Osteocyte (in vitro differentiated cells): ENCODE measurements around the gene SDHC. TPM values are rescaled to one million over a fixed set of nuclear protein-coding genes. Genes with fewer than 3 reads are reported as not detected.
A peak's percentile ranks its signal among the peaks of the same experiment; 100 is the strongest.
"Not testable (repeated sequence)": the region's sequence is repeated elsewhere in the genome, so short reads cannot be mapped to it uniquely, and the experiment has no call there.

Source experiments
- DNase-seq: peaks from one replicate; pipeline ENCODE4 v3.0.0; 2021; ENCODE audit warnings: mixed read lengths; ENCODE audit not compliant: unreplicated experiment; ENCODE audit errors: extremely low spot score
- H3K27ac Mint-ChIP-seq: one replicate; pipeline ENCODE4 v1.8.0; 2021; ENCODE audit warnings: mild to moderate bottlenecking, mixed read lengths; ENCODE audit not compliant: unreplicated experiment
- H3K27me3 Mint-ChIP-seq: one replicate; pipeline ENCODE4 v1.8.0; 2021; ENCODE audit warnings: mixed read lengths; ENCODE audit not compliant: unreplicated experiment
- H3K36me3 Mint-ChIP-seq: one replicate; pipeline ENCODE4 v1.8.0; 2021; ENCODE audit warnings: mixed read lengths; ENCODE audit not compliant: unreplicated experiment
- H3K4me1 Mint-ChIP-seq: one replicate; pipeline ENCODE4 v1.8.0; 2021; ENCODE audit warnings: mixed read lengths; ENCODE audit not compliant: unreplicated experiment
- H3K4me3 Mint-ChIP-seq: one replicate; pipeline ENCODE4 v1.8.0; 2021; ENCODE audit warnings: mild to moderate bottlenecking, moderate library complexity, mixed read lengths; ENCODE audit not compliant: unreplicated experiment
- H3K9me3 Mint-ChIP-seq: one replicate; pipeline ENCODE4 v1.8.0; 2021; ENCODE audit warnings: mixed read lengths; ENCODE audit not compliant: unreplicated experiment
- CTCF ChIP-seq: fragments of 200-600 bp; sonication (generic); IDR thresholded peaks from 2 replicates; pipeline ENCODE4 v1.5.0; 2021; ENCODE audit warnings: antibody characterized with exemption, mild to moderate bottlenecking, moderate library complexity
- total RNA-seq: library from RNA; stranded (reverse); gene quantifications from 2 replicates; pipeline ENCODE4 v1.2.1, GENCODE V29; 2021

The SDHC gene
- total RNA-seq, 1 donor from 2014 or later: 148 TPM

- H3K9me3 Mint-ChIP-seq: no peaks in the 10 kb centered on the region
- no peak overlapping the region for H3K27ac Mint-ChIP-seq
- peaks cover 20% of the 10 kb centered on the region for H3K4me1 Mint-ChIP-seq
- TF ChIP-seq CTCF: no peak
- no peaks in the 10 kb centered on the region for H3K36me3 Mint-ChIP-seq
- H3K27me3 Mint-ChIP-seq: peaks cover 34% of the 10 kb centered on the region
- DNase-seq: no peak
- H3K4me3 Mint-ChIP-seq: no peak overlapping the region
These were observed 6.1 kb upstream of the SDHC start for GRCh38 chr1:161307892-161308638.

- DNase-seq: no peak
- H3K4me3 Mint-ChIP-seq: no peak within 1 kb of the TSS
- TF ChIP-seq CTCF: no peak
- peaks cover 29% of the 10 kb centered on the region for H3K4me1 Mint-ChIP-seq
- H3K9me3 Mint-ChIP-seq: no peaks in the 10 kb centered on the region
- H3K27me3 Mint-ChIP-seq: peaks cover 18% of the 10 kb centered on the region
- H3K36me3 Mint-ChIP-seq: no peaks in the 10 kb centered on the region
- no peak within 1 kb of the TSS for H3K27ac Mint-ChIP-seq
These were observed 4.3 kb upstream of the SDHC start, which contains the start of gene MPZ for GRCh38 chr1:161309868-161310267. Gene MPZ (minus strand): TSS chr1:161309968. CDS start chr1:161309905, 63 bp downstream.

GRCh38 chr1:161311595-161312181, 2.5 kb upstream of the SDHC start:
- no peaks in the 10 kb centered on the region for H3K9me3 Mint-ChIP-seq
- no peak overlapping the region for H3K27ac Mint-ChIP-seq
- H3K4me1 Mint-ChIP-seq: peaks cover 36% of the 10 kb centered on the region
- H3K27me3 Mint-ChIP-seq: peaks cover 17% of the 10 kb centered on the region
- no peak for TF ChIP-seq CTCF
- DNase-seq: no peak
- no peak overlapping the region for H3K4me3 Mint-ChIP-seq
- no peaks in the 10 kb centered on the region for H3K36me3 Mint-ChIP-seq

- Mint-ChIP-seq H3K27ac (peak overlapping the region; percentile 97), H3K9me3 (no peaks in the 10 kb centered on the region), H3K4me1 (peaks cover 18% of the 10 kb centered on the region), H3K4me3 (peak overlapping the region; percentile 97), H3K36me3 (peaks cover 3% of the 10 kb centered on the region), H3K27me3 (peaks cover 13% of the 10 kb centered on the region)
- TF ChIP-seq CTCF: no peak
- no peak for DNase-seq
These were observed 504 bp upstream of the SDHC start for GRCh38 chr1:161313554-161314200.

- Mint-ChIP-seq H3K4me1 (peaks cover 18% of the 10 kb centered on the region), H3K4me3 (peak overlapping the region; percentile 97)
- H3K9me3 Mint-ChIP-seq, H3K27ac Mint-ChIP-seq, H3K36me3 Mint-ChIP-seq, H3K27me3 Mint-ChIP-seq: not testable (repeated sequence)
- DNase-seq: peak; percentile 68
These were observed 1.9 kb downstream of the SDHC start for GRCh38 chr1:161315841-161316674.
